ENCODE data around the gene SOX18.
"Not testable (repeated sequence)": the region's sequence is repeated elsewhere in the genome, so short reads cannot be mapped to it uniquely, and the experiment has no call there.

The SOX18 gene

GRCh38 chr20:64012385-64013154, 36.9 kb downstream of the SOX18 start:
- not testable (repeated sequence) for H3K9me3 ChIP-seq (ENCODE audit: control insufficient read depth, insufficient read depth, low read length); H3K4me1 ChIP-seq (ENCODE audit: control insufficient read depth, insufficient read depth, low read length); H3K4me3 ChIP-seq (ENCODE audit: low read depth, low read length); H3K27me3 ChIP-seq (ENCODE audit: control insufficient read depth, insufficient read depth, low read length); H3K9ac ChIP-seq (ENCODE audit: low read depth, low read length)
- H3K36me3 ChIP-seq (ENCODE audit: control insufficient read depth, insufficient read depth, low read length) = peaks cover 24% of the 10 kb centered on the region

GRCh38 chr20:64011366-64011779, 38.1 kb downstream of the SOX18 start:
- peaks cover 26% of the 10 kb centered on the region for H3K36me3 ChIP-seq (ENCODE audit: control insufficient read depth, insufficient read depth, low read length)
- H3K27me3 ChIP-seq (ENCODE audit: control insufficient read depth, insufficient read depth, low read length) = no peaks in the 10 kb centered on the region
- H3K4me1 ChIP-seq (ENCODE audit: control insufficient read depth, insufficient read depth, low read length) = no peaks in the 10 kb centered on the region
- no peaks in the 10 kb centered on the region for H3K9me3 ChIP-seq (ENCODE audit: control insufficient read depth, insufficient read depth, low read length)
- no peak overlapping the region for H3K4me3 ChIP-seq (ENCODE audit: low read depth, low read length)
- H3K9ac ChIP-seq (ENCODE audit: low read depth, low read length) = no peak overlapping the region

GRCh38 chr20:64010711-64011237, 38.7 kb downstream of the SOX18 start:
- H3K4me3 ChIP-seq (ENCODE audit: low read depth, low read length) = no peak overlapping the region
- H3K9ac ChIP-seq (ENCODE audit: low read depth, low read length) = no peak overlapping the region
- H3K36me3 ChIP-seq (ENCODE audit: control insufficient read depth, insufficient read depth, low read length) = peaks cover 25% of the 10 kb centered on the region
- no peaks in the 10 kb centered on the region for H3K27me3 ChIP-seq (ENCODE audit: control insufficient read depth, insufficient read depth, low read length)
- no peaks in the 10 kb centered on the region for H3K9me3 ChIP-seq (ENCODE audit: control insufficient read depth, insufficient read depth, low read length)
- no peaks in the 10 kb centered on the region for H3K4me1 ChIP-seq (ENCODE audit: control insufficient read depth, insufficient read depth, low read length)

GRCh38 chr20:64009811-64010387, 39.5 kb downstream of the SOX18 start:
- Histone ChIP-seq H3K4me1 (ENCODE audit: control insufficient read depth, insufficient read depth, low read length) (no peaks in the 10 kb centered on the region), H3K4me3 (ENCODE audit: low read depth, low read length) (no peak overlapping the region), H3K36me3 (ENCODE audit: control insufficient read depth, insufficient read depth, low read length) (peaks cover 22% of the 10 kb centered on the region), H3K9ac (ENCODE audit: low read depth, low read length) (no peak overlapping the region), H3K9me3 (ENCODE audit: control insufficient read depth, insufficient read depth, low read length) (no peaks in the 10 kb centered on the region), H3K27me3 (ENCODE audit: control insufficient read depth, insufficient read depth, low read length) (no peaks in the 10 kb centered on the region)

GRCh38 chr20:64006902-64007301, 42.5 kb downstream of the SOX18 start:
- no peaks in the 10 kb centered on the region for H3K4me1 ChIP-seq (ENCODE audit: control insufficient read depth, insufficient read depth, low read length)
- no peak overlapping the region for H3K4me3 ChIP-seq (ENCODE audit: low read depth, low read length)
- no peaks in the 10 kb centered on the region for H3K27me3 ChIP-seq (ENCODE audit: control insufficient read depth, insufficient read depth, low read length)
- no peak overlapping the region for H3K9ac ChIP-seq (ENCODE audit: low read depth, low read length)
- H3K9me3 ChIP-seq (ENCODE audit: control insufficient read depth, insufficient read depth, low read length) = no peaks in the 10 kb centered on the region
- peaks cover 34% of the 10 kb centered on the region for H3K36me3 ChIP-seq (ENCODE audit: control insufficient read depth, insufficient read depth, low read length)

- no peaks in the 10 kb centered on the region for H3K9me3 ChIP-seq (ENCODE audit: control insufficient read depth, insufficient read depth, low read length)
- no peaks in the 10 kb centered on the region for H3K4me1 ChIP-seq (ENCODE audit: control insufficient read depth, insufficient read depth, low read length)
- no peak overlapping the region for H3K4me3 ChIP-seq (ENCODE audit: low read depth, low read length)
- H3K36me3 ChIP-seq (ENCODE audit: control insufficient read depth, insufficient read depth, low read length) = peaks cover 34% of the 10 kb centered on the region
- no peaks in the 10 kb centered on the region for H3K27me3 ChIP-seq (ENCODE audit: control insufficient read depth, insufficient read depth, low read length)
- no peak overlapping the region for H3K9ac ChIP-seq (ENCODE audit: low read depth, low read length)
Observed at GRCh38 chr20:64006490-64006889, 42.9 kb downstream of the SOX18 start.

GRCh38 chr20:64005394-64005793, 44.0 kb downstream of the SOX18 start:
- Histone ChIP-seq H3K36me3 (ENCODE audit: control insufficient read depth, insufficient read depth, low read length) (peaks cover 36% of the 10 kb centered on the region), H3K9ac (ENCODE audit: low read depth, low read length) (no peak overlapping the region), H3K4me3 (ENCODE audit: low read depth, low read length) (no peak overlapping the region), H3K27me3 (ENCODE audit: control insufficient read depth, insufficient read depth, low read length) (no peaks in the 10 kb centered on the region), H3K4me1 (ENCODE audit: control insufficient read depth, insufficient read depth, low read length) (no peaks in the 10 kb centered on the region), H3K9me3 (ENCODE audit: control insufficient read depth, insufficient read depth, low read length) (no peaks in the 10 kb centered on the region)

GRCh38 chr20:64003960-64004725, 45.3 kb downstream of the SOX18 start:
- Histone ChIP-seq H3K9ac (ENCODE audit: low read depth, low read length) (no peak overlapping the region), H3K9me3 (ENCODE audit: control insufficient read depth, insufficient read depth, low read length) (no peaks in the 10 kb centered on the region), H3K36me3 (ENCODE audit: control insufficient read depth, insufficient read depth, low read length) (peaks cover 47% of the 10 kb centered on the region), H3K4me3 (ENCODE audit: low read depth, low read length) (no peak overlapping the region), H3K27me3 (ENCODE audit: control insufficient read depth, insufficient read depth, low read length) (no peaks in the 10 kb centered on the region), H3K4me1 (ENCODE audit: control insufficient read depth, insufficient read depth, low read length) (no peaks in the 10 kb centered on the region)

- no peaks in the 10 kb centered on the region for H3K4me1 ChIP-seq (ENCODE audit: control insufficient read depth, insufficient read depth, low read length)
- H3K4me3 ChIP-seq (ENCODE audit: low read depth, low read length) = no peak overlapping the region
- H3K27me3 ChIP-seq (ENCODE audit: control insufficient read depth, insufficient read depth, low read length) = no peaks in the 10 kb centered on the region
- no peaks in the 10 kb centered on the region for H3K9me3 ChIP-seq (ENCODE audit: control insufficient read depth, insufficient read depth, low read length)
- peaks cover 49% of the 10 kb centered on the region for H3K36me3 ChIP-seq (ENCODE audit: control insufficient read depth, insufficient read depth, low read length)
- H3K9ac ChIP-seq (ENCODE audit: low read depth, low read length) = no peak overlapping the region
Observed at GRCh38 chr20:64001607-64002011, 47.8 kb downstream of the SOX18 start.

- H3K4me3 ChIP-seq (ENCODE audit: low read depth, low read length) = no peak overlapping the region
- H3K27me3 ChIP-seq (ENCODE audit: control insufficient read depth, insufficient read depth, low read length) = no peaks in the 10 kb centered on the region
- peaks cover 53% of the 10 kb centered on the region for H3K36me3 ChIP-seq (ENCODE audit: control insufficient read depth, insufficient read depth, low read length)
- H3K4me1 ChIP-seq (ENCODE audit: control insufficient read depth, insufficient read depth, low read length) = no peaks in the 10 kb centered on the region
- H3K9ac ChIP-seq (ENCODE audit: low read depth, low read length) = no peak overlapping the region
- H3K9me3 ChIP-seq (ENCODE audit: control insufficient read depth, insufficient read depth, low read length) = no peaks in the 10 kb centered on the region
Observed at GRCh38 chr20:64000906-64001305, 48.5 kb downstream of the SOX18 start.

Measured in iPS-15b (cell line).